EL (cell line): ENCODE measurements around the gene PPP1R37.

Source experiments
- DNase-seq: peaks from one replicate; pipeline ENCODE4 v3.0.0-alpha.2; 2016

PPP1R37 gene

DNA sequence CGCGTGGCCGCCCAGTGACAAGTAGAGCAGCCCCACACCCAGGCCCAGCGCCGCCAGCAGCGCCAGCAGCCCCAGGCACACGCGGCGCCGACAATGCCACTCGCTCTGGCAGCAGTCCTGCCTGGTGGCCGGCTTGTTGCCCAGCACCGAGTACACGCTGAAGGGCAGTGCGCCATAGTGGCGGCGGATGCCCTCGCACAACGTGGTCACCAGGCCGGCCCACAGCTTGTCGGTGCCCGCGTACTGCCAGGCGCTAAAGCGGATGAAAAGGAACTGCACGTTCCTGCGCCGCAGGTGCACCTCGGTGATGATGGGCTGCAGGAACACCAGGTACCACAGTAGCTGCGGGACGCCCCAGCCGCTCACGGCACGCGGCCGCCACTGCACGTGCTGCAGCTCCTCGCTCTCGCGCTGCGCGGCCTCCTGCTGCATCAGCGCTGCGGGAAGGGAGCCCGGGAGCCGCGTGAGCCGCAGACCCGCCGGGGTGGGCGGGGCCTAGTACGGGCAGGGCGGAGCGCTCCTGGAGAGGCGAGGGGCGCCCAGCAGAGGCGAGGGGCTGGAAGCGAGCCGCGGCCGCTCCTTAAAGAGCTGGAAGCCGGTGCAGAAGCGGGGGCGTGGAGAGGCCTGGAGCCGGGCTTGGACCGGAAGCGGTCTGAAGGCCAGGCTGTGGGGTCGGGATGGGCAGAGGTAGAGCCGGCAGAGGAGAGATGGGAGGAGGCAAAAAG lies 60.5 kb downstream of the PPP1R37 start:
- DNase-seq: peak; percentile 50

GRCh38 chr19:45154064-45154827 lies 61.3 kb downstream of the PPP1R37 start:
- DNase-seq: peak; percentile 86

DNA sequence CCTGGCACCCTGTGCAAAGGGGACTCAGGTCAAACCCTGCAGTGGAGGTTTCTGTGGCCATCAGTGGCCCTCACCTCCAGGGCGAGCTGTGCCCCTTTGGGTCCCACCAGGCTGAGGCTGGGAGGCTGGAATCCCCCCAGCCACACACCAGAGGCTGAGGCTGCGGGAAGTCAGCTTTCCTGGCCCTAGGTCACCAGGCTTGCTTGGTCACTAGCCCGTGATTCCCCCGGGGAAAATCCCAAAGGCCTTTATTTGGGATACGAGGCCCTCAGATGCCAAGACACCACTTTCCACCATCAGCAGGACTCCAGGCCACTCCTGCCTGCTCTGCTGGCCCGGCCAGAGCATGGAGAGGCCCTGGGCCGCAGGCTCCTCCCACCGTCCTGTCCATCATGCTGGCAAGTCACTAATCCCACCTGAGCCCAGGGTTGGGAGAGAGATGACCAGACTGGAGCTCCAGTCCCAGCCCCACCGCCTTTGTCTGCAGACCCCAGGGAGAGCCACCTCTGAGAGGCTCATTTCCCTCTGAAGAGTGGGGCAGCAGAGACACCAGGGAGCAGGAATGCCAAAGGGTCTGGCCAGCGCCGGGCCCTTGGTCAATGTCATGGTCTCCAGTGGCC lies 63.1 kb downstream of the PPP1R37 start:
- DNase-seq: no peak

DNA sequence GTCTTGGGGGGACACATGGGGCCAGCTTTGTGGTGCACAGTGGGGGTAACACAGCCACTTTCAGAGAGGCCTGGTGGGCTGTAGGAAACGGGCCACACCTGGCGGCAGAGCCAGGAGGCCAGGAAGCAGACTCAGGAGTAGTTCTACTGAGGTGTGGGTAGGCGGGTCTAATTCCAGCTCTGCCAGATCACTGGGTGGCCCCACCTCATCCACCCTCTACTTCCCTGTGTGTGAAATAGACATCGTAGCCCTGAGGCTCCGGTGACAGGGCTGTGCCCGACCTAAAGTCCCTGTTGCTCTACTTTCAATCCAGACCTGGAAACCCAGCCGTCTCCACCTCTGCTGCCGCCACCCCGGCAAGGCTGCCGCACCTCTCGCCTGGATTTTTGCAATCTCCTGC lies 63.8 kb downstream of the PPP1R37 start:
- no peak for DNase-seq

- no peak for DNase-seq
These were observed 65.7 kb downstream of the PPP1R37 start for GRCh38 chr19:45158503-45159209.

DNA sequence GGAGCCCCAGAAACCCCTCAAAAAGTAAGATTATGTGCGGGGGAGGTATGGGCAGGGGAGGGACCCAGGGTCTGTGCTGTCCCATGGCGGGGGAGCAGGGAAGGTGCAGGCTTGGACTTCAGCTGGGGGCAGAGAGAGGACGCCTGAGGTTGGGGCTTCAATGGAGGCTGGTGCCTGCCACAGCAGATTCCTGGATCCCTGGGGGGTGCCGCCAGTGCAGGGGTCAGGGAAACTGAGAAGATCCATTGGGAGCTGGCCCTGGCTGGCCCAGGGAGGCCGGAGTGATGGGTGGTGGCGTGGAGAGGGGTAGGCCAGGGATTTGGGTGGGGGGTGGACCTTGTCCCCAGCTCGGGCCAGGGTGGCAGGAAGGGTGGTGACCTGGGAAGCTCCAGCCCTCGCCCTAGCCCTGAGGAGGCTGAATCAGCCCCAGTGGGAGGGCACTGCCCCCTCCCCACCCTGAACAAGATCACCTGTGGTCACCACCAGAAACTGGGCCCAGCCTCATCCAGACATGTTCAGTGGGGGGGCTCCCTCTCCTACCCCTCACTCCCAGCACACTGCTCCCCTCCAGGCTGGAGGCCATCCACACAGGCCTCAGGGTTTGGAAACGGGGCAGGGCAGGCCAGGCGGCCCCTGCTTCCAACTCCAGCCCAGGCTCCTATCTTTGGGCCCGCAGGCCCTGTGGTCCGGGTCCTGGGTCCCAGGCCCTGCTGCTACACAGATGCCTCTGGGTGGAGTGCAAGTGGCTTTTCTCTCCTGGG lies 66.4 kb downstream of the PPP1R37 start:
- DNase-seq: no peak

- DNase-seq: no peak
These were observed 67.0 kb downstream of the PPP1R37 start for GRCh38 chr19:45159971-45160324.

DNA sequence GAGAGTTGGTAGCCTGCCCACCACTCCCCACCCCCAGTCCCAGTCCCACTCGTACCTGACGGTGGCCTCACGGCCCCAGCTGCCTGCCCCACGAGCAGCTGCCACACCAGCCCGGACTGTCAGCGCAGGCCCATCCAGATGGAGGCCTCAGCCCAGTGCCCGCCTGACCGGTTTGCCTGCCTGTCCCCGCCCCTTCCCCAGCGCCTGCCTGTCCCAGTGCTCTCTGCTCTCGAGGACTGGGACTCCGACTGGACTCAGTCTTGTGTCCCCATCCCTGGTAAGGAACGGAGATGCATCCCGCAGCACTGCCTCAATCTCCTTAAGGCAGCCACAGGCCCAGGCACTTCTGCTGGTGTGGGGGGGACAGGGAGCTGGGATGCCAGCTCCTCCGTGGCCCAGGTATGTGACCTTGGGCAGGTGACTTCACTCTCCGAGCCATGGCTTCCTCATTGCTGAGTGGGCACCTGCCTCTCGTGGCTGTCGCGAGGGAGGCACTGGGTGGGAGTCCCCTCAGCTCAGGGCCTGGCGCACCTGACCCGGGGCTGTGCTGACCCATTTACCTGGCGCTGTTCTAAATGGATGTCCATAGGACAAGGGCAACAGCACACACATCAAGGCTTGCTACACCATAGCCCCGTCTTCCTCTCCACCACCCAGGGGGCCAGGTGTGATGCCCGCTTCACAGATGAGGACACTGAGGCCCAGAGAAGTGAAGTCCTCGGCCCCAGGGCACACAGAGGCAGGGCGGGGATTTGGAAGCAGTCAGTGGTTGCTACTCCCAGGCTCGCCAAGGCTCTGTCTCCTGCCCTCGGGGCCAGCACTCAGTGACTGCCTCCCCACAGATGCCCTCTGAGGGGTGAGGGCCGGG lies 68.1 kb downstream of the PPP1R37 start, which contains the start of gene NKPD1:
Gene NKPD1, minus strand, starts transcription at position 113 of the 868 bp plus-strand sequence. CDS start 832 bp downstream, outside the sequence.
- DNase-seq: no peak

DNA sequence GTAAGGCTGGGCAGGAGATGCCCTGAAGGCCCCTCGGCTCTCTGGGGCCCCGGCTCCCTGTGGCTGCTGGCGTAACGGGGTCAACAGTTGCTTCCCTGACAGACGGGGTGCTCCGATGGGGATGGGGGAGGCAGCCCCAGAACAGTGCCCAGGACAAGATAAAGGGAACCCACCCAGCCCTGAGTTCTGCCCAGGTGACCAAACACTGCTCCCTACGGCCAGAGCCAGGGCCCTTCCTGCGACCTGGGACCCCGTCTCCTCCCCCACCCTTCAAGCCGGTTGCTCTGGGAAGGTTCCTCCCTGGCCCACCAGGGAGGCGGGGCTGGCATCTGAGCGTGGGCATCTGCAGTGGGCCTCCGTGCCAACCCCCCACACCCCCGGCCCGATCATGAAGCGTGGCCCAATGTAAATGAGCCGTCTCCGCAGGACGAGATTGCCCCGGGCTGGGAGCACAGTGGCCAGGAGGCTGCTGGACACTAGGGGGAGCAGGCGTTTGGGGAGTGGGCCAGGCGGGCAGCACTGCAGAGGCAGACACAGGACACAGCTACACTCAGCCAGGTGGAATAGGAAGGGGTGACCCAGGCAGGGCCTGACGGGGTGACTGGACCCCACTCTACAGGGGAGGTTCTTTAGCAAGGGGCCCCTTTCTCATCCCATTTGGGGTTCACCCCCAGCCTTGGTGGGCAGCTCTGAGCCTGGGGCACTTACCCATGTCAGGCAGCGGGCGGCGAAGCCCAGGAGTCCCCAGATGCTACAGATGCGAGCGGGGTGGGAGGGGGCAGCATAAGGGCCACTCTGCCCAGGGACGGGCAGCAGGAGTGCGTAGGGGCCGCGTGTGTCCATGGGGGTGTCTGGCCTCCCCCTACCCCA lies 69.0 kb downstream of the PPP1R37 start:
- DNase-seq: peak; percentile 39

DNA sequence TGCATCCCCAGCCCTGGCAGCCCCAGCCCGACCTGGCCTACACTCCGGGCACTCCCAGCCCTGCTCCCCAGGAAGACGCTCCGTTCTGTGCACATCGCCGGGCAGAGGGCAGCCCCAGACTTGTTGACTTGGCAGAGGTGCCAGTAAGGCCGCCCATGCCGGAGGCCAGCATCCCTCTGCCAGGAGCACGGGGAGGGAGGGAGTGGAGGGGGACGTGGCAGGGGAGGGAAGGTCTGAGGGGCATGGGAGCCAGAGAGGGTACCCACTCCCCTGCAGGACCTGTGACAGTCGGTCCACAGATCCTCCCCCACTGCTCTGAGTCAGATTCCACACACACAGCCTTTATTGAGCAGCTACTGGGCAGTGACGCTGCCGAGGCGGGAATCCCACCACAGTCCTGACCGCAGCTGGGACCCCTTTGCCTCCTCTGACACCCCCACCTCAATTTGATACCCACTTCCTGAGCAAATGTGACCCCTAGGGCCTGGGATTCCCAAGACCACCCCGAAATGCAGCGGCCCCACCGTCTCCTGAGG lies 69.7 kb downstream of the PPP1R37 start:
- no peak for DNase-seq

DNA sequence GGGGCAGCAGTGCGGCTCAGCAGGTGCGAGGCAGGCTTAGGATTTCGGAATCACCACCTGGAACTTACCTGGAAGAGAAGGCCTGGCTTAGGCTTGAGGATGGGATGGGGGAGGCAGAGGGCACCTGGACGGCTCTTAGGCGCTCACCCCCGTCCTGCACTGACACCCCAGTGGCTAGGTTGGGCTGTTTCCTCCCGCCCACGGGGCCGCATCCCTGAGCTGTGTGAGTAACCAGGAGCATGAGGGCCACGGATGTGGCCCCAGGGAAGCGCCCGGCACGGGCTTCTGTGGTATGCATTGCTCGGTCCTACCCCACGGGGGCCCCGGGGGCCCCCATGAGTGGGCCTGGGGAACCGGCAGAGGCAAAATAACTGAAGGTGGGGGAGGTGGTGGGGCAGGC lies 70.2 kb downstream of the PPP1R37 start:
- DNase-seq: no peak

- DNase-seq: no peak
These were observed 70.9 kb downstream of the PPP1R37 start for GRCh38 chr19:45163751-45164460.

DNA sequence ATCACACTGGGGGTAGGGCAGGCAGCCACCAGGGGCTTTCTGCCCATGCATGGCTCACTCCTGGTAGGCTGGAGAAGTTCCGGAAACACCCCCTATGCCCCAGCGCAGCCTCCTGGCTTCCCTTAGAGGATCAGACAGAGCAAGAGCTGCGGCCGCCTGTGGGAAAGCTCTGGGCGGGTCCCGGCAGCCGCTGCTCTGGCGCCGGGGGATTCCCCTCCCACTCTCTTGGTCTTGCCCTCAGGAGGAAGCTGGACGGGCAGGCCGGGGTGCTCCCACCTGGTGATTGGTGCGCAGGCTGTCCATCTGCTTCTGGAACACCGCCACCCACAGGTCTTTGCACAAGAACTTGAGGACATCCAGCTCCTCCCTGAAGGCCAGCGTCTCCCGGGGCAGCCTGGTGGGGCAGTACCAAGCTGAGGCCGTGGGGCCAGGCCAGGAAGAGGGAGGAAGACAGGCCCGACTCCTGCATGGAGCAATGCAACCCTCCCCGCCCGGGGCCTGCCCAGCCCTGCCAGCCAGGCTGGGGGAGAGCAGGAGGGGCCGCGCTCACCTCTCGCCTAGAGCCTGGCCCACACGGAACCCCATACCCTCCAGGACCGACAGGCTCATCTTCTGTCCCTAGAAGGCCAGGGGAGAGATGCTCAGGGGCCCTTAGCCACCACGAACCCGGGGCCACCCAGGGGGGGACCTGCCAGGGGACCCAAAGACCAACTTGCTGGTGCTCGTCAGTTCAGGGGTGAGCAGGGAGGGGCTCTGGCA lies 71.8 kb downstream of the PPP1R37 start:
- peak; percentile 68 for DNase-seq

DNA sequence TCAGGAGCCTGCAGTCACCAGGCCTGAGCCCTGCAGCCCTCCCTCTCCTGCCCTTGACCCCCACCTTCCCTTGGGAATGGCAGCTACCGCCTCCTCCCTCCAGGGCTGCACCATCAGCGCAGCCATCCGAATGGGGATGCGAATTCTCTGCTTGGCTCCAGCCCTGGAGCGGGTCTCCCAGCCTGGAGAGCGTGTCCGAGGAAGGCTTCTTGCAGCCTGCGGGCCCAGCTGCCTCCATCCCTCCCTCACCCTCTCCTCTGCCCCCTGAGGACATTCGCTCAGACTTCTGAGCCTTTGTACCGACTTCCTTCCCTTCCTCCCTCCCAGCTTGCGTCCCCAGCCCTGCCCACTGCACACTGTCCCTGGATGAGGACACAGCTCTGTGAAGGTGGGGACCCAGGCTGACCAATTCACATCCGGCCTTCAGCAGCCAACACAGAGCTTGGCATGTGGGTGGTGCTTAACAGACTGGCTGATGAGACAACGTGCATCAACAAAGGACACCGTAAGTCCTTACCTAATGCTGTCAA lies 73.8 kb downstream of the PPP1R37 start:
- DNase-seq: no peak

DNA sequence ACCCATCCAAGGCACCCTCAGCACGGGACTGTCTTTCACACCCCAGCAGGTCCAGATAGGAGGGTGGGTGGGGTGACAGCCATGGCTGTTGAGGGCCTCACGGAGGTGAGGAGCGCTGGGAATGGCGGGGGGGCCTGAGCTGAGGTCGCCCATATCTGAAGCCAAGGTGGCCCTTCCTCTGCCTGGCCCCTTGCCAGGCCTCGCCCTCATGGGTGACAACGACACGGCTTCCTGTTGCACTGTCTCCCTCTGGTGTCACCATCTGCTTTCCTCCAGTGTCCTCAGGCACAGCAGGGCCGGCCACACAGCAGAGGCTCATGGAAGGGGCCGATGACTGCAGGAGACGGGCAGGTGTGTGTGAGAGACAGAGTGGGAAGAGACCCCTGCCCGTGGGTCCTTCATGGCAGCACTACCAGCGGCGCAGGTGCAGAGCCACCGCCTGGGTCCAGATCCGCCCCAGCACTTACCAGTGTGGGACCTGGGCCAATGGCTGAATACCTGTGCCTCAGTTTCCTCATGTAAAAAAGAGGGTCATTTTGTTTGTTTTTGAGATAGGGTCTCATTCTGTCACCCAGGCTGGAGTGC lies 75.9 kb downstream of the PPP1R37 start:
- DNase-seq: no peak

DNA sequence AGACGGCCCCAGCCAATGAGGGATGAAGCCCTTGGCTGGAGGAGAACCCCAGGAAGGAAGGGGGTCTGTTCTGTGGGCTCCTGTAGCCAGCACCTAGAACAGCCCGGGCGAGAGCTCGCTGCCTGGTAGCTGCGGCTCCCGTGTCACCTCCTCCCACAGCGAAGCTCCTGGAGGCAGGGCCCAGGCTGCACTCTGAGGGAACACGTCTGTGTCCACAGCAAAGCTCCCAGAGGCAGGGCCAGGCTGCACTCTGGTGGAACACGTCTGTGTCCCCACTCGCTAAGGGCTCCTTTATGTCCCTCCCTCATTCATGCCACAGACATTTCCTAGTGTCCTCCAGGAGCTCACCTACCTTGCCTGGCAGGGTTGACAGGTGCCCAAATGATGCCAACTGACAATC lies 76.6 kb downstream of the PPP1R37 start:
- no peak for DNase-seq

DNA sequence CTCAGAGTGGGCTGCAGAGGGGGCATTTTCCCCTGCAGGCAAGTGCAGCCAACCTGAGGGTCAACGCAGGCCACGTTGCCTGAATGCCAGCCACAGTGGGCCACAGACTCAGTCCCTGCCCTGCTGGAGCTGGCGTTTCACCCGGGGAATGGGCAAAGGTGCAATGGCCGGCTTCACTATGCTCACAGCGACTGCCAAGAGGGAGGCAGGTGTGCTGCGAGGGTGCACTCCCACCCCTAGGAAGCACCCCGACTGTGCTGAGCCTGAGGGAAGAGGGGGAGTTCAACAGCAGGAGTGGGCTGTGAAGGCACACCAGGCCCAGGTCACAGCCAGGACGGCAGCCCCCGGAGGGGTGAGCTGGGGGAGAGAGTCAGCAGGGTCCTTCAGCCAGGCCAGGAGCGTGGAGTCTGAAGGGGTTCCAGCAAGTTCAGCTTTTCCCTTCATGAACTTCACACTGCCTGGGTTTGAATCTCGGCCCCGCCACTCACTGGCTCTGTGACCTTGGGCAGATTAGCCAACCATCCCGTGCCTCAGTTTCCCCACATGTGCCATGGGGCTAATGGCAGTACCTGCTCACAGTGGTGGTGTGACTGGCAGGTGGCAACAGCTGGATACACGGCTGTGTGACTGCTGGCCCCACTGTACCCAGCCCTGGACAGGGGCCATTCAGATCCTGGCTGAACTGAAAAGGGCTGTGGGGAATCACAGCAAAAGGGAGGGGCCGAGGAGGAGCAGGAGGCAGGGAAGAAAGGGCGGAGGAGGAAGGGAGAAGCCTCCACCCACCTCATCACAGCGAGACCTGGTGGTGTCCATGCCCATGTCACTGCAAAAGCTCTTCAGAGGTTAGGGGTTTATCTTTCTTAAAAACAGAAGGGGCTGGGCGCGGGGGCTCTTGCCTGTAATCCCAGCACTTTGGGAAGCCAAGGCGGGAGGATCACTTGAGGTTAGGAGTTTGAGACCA lies 77.4 kb downstream of the PPP1R37 start:
- no peak for DNase-seq
